HG03039 (cell line): ENCODE data around the gene PGAP6.
"Not testable (repeated sequence)": the region's sequence is repeated elsewhere in the genome, so short reads cannot be mapped to it uniquely, and the experiment has no call there.

Source experiments
- ATAC-seq: cut with Tn5 transposase; IDR thresholded peaks from one replicate; pipeline ENCODE4 v1.9.1; 2021; ENCODE audit warnings: mild to moderate bottlenecking, moderate library complexity; ENCODE audit not compliant: unreplicated experiment

PGAP6 gene

DNA sequence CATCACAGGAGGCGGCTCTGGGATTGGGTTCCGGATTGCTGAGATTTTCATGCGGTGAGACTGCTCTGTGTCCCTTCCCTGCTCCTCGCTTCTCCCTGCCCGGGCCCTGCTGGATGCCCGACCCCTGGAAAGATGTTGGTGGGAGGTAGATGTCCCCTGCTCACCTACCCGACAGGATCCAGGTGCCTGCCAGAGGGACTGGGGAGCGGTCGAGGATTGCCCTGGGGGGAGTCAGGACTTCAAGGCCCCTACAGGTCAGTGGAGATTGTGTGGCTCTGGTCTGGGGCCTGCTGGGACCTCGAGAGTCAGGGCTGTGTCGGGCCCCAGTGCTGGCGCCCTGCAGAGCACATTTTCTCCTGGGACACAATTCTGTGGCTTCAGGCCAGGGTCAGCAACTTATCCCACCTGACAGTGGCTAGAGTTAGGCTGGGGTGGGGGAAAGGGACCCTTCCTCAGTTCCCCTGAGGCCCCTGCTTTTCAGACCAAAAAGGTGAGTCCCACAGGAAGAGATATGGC is 23.3 kb upstream of the PGAP6 start:
- ATAC-seq = no peak

GRCh38 chr16:401468-402348 is 19.9 kb upstream of the PGAP6 start, which contains the start of gene DECR2:
Gene DECR2 (plus strand): TSS chr16:401885. CDS start chr16:401964, 79 bp downstream.
- peak; percentile 57 for ATAC-seq

GRCh38 chr16:400061-400591 is 18.3 kb upstream of the PGAP6 start:
- no peak for ATAC-seq

- ATAC-seq = no peak
These were observed 17.7 kb upstream of the PGAP6 start for GRCh38 chr16:399340-400019.

- ATAC-seq = no peak
These were observed 17.0 kb upstream of the PGAP6 start for GRCh38 chr16:398561-399339.

- ATAC-seq = no peak
These were observed 16.1 kb upstream of the PGAP6 start for GRCh38 chr16:397736-398332.

- no peak for ATAC-seq
These were observed 15.4 kb upstream of the PGAP6 start, which contains the start of gene NME4 for GRCh38 chr16:397135-397661. Gene NME4 (plus strand): TSS chr16:397199. CDS start chr16:397223, 24 bp downstream.

DNA sequence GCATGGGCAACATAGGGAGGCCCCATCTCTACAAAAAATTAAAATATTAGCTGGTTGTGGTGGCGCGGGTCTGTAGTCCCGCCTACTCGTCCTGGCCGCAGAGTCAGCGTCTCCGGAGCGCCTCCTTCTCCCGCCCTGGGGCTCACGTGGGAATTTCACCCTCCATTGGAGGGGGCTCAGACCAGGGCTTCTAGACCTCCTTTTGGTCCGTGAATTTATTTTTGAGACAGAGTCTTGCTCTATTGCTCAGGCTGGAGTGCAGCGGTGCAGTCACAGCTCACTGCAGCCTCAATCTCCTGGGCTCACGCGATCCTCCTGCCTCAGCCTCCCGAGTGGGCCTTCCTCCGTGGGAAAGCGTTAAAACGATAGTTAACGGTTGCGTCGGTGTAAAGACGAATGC is 14.8 kb upstream of the PGAP6 start:
- no peak for ATAC-seq

DNA sequence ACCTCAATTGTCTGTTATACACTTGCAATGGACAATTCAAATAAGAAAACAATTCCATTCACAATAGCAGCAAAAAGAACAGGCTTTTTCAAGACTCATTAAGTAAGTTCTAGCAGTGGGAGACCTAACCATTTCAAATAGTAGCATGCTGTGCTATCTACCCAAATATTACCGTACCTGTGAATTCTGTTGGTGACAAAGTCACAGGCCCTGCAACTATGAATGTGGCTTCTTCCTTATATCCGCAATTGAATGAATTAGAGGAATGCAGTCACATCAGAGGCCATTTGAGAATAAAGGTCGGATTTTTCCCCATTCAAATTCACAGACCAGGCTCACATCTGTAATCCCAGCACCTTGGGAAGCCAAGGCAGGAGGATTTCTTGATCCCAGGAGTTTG is 14.4 kb upstream of the PGAP6 start:
- ATAC-seq = no peak

DNA sequence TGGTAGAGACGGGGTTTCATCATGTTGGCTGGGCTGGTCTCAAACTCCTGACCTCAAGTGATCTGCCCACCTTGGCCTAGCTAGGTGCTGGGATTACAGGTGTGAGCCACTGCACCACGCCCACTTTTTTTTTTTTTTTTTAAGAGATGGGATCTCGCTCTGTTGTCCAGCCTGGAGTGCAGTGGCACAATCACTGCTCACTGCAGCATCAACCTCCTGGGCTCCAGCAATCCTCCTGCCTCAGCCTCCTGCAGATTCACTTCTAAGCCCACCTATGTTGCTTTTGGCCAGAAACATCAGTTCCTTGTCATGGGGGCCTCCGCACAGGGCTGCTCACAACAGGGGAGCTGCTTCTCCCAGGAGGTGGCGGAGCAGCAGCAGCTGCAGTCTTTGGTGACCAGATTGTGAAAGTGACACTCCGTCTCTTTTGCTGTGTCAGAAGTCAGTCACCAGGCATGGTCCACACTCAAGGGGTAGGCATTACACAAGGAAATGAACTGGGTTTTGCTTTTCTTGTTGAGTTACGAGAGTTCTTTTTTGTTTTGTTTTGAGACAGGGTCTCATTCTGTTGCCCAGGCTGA is 10.8 kb upstream of the PGAP6 start:
- ATAC-seq = no peak

- no peak for ATAC-seq
These were observed 10.1 kb upstream of the PGAP6 start for GRCh38 chr16:391885-392335.

DNA sequence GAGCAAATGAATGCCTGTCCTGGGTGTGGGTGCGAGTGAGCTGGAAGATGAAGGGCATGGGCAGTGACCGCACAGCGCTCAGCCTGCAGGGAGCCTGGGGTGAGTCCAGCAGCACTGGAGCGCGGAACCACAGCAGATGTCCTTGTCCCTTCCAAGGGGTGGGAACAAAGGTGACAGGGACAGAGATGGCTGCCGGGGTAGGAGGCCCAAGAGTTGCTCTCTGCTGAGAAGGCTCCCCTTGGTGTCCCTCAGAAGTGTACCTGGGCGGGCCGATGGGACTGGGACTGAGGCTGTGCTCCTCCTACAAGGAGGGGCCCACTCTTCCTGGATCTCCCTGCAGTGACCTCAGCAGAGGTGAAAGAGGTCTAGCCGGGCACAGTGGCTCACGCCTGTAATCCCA is 7.6 kb upstream of the PGAP6 start:
- no peak for ATAC-seq

GRCh38 chr16:387761-388666 is 6.2 kb upstream of the PGAP6 start:
- not testable (repeated sequence) for ATAC-seq

DNA sequence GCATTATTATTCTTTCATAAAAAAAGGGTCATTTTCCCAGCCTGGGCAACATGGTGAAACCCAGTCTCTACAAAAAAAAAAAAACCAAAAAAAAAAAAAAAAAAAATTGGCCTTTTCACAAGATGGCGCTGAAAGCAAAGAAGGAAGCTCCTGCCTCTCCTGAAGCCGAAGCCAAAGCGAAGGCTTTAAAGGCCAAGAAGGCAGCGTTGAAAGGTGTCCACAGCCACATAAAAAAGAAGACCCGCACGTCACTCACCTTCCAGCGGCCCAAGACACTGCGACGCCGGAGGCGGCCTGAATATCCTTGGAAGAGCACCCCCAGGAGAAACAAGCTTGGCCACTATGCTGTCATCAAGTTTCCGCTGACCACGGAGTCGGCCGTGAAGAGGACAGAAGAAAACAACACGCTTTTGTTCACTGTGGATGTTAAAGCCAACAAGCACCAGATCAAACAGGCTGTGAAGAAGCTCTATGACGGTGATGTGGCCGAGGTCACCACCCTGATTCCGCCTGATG is 4.9 kb upstream of the PGAP6 start:
- ATAC-seq = no peak

DNA sequence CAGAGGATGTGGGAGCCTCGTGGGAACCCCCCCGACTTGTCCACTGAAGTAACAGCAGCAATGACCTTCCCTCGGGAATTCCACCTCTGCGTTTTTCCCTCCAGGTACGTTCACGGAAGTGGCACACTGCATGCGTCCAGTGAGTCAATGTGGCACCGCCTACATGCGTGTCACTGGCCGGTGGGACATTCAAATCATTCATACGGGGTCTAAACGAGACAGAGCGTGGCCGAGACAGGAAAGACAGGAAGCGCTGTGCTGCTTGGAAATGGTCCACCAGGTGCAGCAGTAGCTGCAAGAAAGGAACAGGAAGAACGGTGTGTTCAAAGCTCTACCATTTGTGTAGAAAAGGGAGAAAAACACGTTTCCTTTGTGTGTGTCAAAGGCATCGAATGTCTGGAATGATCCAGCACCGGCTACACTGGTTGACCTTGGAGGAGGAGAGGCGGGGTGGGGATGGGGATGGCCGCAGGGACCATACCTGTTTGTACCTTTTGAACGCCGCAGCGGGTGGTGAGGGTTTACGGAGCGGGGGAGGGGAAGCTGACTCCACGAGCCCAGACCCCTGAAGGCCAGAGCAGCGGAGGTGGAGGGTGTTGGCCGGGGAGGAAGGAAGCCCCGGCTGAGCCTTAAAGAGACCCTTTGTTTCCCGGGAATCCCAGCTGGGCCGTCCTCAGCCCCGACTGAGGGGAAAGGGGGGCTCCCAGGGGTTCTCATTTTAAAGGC is 1.7 kb upstream of the PGAP6 start:
- ATAC-seq = no peak

DNA sequence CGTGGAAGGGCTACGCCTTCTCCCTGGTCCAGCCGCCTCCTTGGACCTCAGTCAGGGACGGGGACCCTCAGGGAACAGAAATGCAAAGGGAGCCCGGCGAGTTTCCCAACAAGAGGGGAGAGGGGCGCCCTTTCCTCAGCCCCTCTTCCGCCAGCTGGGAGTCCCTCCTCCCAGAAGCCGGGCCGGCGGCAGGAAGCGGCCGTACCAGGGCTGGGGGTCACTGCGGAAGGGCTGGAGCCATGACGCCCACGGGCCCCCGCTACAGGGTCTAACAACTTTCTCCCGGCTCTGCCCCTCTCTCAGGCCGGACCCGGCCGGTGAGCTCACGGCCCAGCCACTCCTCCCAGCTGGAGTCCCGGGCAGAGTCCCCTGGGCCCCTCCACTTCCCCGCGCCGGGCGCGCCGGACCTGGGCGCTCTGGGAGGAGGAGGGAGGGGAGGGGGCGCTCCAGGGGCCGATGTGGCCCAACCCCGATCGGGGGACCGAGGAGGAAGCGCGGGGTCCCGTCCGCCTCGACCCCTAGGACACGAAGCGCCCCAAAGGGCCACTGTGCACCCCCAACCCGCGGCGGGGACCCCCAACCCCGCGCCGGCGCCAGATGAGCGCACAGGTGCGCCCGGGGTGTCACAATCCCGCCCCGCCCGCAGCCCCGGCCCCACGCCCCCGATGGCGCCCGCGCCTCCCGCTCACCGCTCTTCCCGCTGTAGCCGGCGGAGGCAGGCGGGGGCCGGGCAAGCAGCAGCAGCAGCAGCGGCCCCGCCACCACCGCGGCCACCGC is 578 bp downstream of the PGAP6 start:
- ATAC-seq = peak; percentile 13

DNA sequence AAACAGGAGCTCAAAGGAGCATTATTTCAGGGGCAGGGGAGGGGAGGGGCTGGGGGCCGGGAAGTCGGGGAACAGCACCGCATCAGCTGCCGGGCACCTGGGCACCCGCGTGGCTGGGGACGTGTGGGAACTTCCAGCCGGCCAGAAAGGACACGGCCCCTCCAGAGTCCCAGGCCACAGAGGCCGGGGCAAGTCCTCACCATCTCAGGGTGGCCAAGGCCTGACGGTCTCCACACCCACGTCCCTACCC is 1.1 kb downstream of the PGAP6 start:
- ATAC-seq = no peak
